ENCODE measurements around the gene GAS2. TPM values are rescaled to one million over a fixed set of nuclear protein-coding genes. Genes with fewer than 3 reads are reported as not detected.

GAS2 gene
- total RNA-seq, 4 donors from 2014 or later, result 1.1 to 2.9 (median 2.6) TPM

DNA sequence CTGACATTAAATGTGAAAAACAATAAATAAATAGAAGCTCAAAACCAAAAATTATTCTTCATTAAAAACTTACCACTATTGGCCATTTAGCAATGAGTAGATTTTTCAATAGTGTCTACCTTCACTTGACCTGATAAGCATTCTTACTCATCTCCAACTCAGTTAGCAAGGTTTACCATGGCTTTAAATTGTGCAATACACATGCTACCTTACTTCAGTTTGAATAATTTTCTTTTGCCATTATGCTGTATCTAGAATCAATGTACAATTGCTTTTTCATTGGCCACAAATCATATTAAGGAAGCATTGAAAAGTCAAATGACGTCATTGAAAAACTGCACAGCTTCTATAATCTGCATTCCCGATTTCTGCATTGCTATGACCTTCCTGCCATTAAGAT is 98.3 kb downstream of the GAS2 start:
- no peaks in the 10 kb centered on the region for H3K4me1 ChIP-seq
- TF ChIP-seq, protein P1, sequence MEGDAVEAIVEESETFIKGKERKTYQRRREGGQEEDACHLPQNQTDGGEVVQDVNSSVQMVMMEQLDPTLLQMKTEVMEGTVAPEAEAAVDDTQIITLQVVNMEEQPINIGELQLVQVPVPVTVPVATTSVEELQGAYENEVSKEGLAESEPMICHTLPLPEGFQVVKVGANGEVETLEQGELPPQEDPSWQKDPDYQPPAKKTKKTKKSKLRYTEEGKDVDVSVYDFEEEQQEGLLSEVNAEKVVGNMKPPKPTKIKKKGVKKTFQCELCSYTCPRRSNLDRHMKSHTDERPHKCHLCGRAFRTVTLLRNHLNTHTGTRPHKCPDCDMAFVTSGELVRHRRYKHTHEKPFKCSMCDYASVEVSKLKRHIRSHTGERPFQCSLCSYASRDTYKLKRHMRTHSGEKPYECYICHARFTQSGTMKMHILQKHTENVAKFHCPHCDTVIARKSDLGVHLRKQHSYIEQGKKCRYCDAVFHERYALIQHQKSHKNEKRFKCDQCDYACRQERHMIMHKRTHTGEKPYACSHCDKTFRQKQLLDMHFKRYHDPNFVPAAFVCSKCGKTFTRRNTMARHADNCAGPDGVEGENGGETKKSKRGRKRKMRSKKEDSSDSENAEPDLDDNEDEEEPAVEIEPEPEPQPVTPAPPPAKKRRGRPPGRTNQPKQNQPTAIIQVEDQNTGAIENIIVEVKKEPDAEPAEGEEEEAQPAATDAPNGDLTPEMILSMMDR (IDR thresholded peaks at IDR 0.05 in 4 of 5, conservative IDR thresholded peaks at IDR 0.05 in 1 of 5), result no peak
- TF ChIP-seq POLR2A (IDR thresholded peaks at IDR 0.05), result no peak
- no peak for DNase-seq
- in situ Hi-C loops (cut with MboI; ENCODE audit: low sequenced_read_pairs in 4 of 4) (no loop called here), intact Hi-C loops (cut with DNase I; ENCODE audit: low total_unique reads) (no loop called here)
- H3K4me3 ChIP-seq, result no peak overlapping the region
- no peaks in the 10 kb centered on the region for H3K27me3 ChIP-seq
- H3K9me3 ChIP-seq, result no peaks in the 10 kb centered on the region
- peaks cover 0 to 5% of the 10 kb centered on the region in 2 donors for H3K36me3 ChIP-seq
- no peak overlapping the region for H3K27ac ChIP-seq
- ATAC-seq, result no peak

- no peak overlapping the region for H3K4me3 ChIP-seq
- no peak for ATAC-seq
- no peak overlapping the region for H3K27ac ChIP-seq
- H3K4me1 ChIP-seq, result no peaks in the 10 kb centered on the region
- in situ Hi-C loops (cut with MboI; ENCODE audit: low sequenced_read_pairs in 4 of 4) (no loop called here), intact Hi-C loops (cut with DNase I; ENCODE audit: low total_unique reads) (no loop called here)
- H3K27me3 ChIP-seq, result no peaks in the 10 kb centered on the region
- TF ChIP-seq, protein P1 (IDR thresholded peaks at IDR 0.05 in 4 of 5, conservative IDR thresholded peaks at IDR 0.05 in 1 of 5), result no peak
- no peak for TF ChIP-seq POLR2A (IDR thresholded peaks at IDR 0.05)
- no peaks in the 10 kb centered on the region for H3K36me3 ChIP-seq
- no peak for DNase-seq
- no peaks in the 10 kb centered on the region for H3K9me3 ChIP-seq
Observed at GRCh38 chr11:22768281-22768680, 101.9 kb downstream of the GAS2 start.

DNA sequence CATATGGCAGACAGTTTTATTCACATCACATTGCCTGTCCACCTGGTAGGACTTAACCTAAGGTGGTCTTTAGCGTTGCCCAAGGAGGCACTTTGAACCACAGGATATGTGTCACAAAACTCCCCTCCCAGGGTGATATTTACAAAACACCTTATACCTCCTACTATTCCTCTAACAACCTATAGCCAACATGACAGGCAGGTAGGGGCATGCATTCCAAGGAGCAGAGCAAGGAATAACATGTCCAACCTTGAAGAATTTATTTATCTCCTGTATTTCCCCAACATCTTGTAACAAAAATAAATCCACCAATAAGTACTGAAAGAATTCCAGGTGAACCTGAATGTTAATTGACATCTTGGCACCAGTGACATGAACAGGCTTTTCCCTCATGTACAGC is 102.7 kb downstream of the GAS2 start:
- in situ Hi-C loops (cut with MboI; ENCODE audit: low sequenced_read_pairs in 4 of 4), result no loop called here
- no peaks in the 10 kb centered on the region for H3K27me3 ChIP-seq

GRCh38 chr11:22774716-22775115 is 108.3 kb downstream of the GAS2 start:
- no peak for DNase-seq
- H3K4me3 ChIP-seq, result no peak overlapping the region
- no peak for TF ChIP-seq POLR2A (IDR thresholded peaks at IDR 0.05)
- TF ChIP-seq, protein P1 (IDR thresholded peaks at IDR 0.05 in 4 of 5, conservative IDR thresholded peaks at IDR 0.05 in 1 of 5), result no peak
- no peak overlapping the region for H3K27ac ChIP-seq
- intact Hi-C loops (cut with DNase I; ENCODE audit: low total_unique reads), result no loop called here
- H3K4me1 ChIP-seq, result peaks cover 0 to 4% of the 10 kb centered on the region in 2 donors
- H3K27me3 ChIP-seq, result no peaks in the 10 kb centered on the region
- H3K36me3 ChIP-seq, result no peaks in the 10 kb centered on the region
- H3K9me3 ChIP-seq, result no peaks in the 10 kb centered on the region
- no peak for ATAC-seq
- in situ Hi-C loops (cut with MboI; ENCODE audit: low sequenced_read_pairs in 4 of 4), result loop anchor here in 1 of 4 donors (25.0 kb wide), 1 partner anchor 437 kb away; the partner anchor contains the start of gene SLC17A6

More for the DNA sequence above, 102.7 kb downstream of the GAS2 start:
- DNase-seq (no peak), ATAC-seq (no peak)
- intact Hi-C loops (cut with DNase I; ENCODE audit: low total_unique reads), result no loop called here
- no peaks in the 10 kb centered on the region for H3K9me3 ChIP-seq
- H3K36me3 ChIP-seq, result no peaks in the 10 kb centered on the region
- H3K4me1 ChIP-seq, result no peaks in the 10 kb centered on the region
- TF ChIP-seq POLR2A (IDR thresholded peaks at IDR 0.05), result no peak
- TF ChIP-seq, protein P1 (IDR thresholded peaks at IDR 0.05 in 4 of 5, conservative IDR thresholded peaks at IDR 0.05 in 1 of 5), result no peak
- no peak overlapping the region for H3K27ac ChIP-seq
- H3K4me3 ChIP-seq, result no peak overlapping the region

GRCh38 chr11:22775248-22775647 is 108.8 kb downstream of the GAS2 start:
- H3K27me3 ChIP-seq, result no peaks in the 10 kb centered on the region
- H3K36me3 ChIP-seq, result no peaks in the 10 kb centered on the region
- H3K4me3 ChIP-seq, result no peak overlapping the region
- no peak for TF ChIP-seq POLR2A (IDR thresholded peaks at IDR 0.05)
- TF ChIP-seq, protein P1 (IDR thresholded peaks at IDR 0.05 in 4 of 5, conservative IDR thresholded peaks at IDR 0.05 in 1 of 5), result no peak
- DNase-seq (no peak), ATAC-seq (no peak)
- intact Hi-C loops (cut with DNase I; ENCODE audit: low total_unique reads), result no loop called here
- in situ Hi-C loops (cut with MboI; ENCODE audit: low sequenced_read_pairs in 4 of 4), result loop anchor here in 1 of 4 donors (25.0 kb wide), 1 partner anchor 438 kb away; the partner anchor contains the start of gene SLC17A6
- H3K9me3 ChIP-seq, result no peaks in the 10 kb centered on the region
- H3K4me1 ChIP-seq, result peaks cover 0 to 4% of the 10 kb centered on the region in 2 donors
- no peak overlapping the region for H3K27ac ChIP-seq
